Cardiac septum (tissue), 1 donor: ENCODE results near the gene PREX1. TPM values are rescaled to one million over a fixed set of nuclear protein-coding genes. Genes with fewer than 3 reads are reported as not detected.

Source experiments
- DNase-seq: peaks from one replicate; pipeline ENCODE4 v3.0.0-alpha.2; 2020; ENCODE audit warnings: low spot score
- intact Hi-C: fragments of 100-400 bp; cut with DNase I; formaldehyde crosslinking; loops from one replicate; pipeline ENCODE4 v1.14.0; 2022
- total RNA-seq: library from RNA; stranded (reverse); fragmentation: NEBNext Ultra II Directional; extraction: Animal tissue kit (Norgen Biotek cat#: 25700); gene quantifications from one replicate; pipeline ENCODE4 v1.2.1, GENCODE V29; 2021
- donor health status: DM: no; HTN: no; CAD: no.

Gene PREX1
- total RNA-seq, 1 donor from 2014 or later: 13.9 TPM

- DNase-seq: no peak
- intact Hi-C loops: loop anchor here (5.0 kb wide), 1 partner anchor 151 kb away; no protein-coding TSS in a partner anchor
Measured at GRCh38 chr20:48681201-48681872, 146.5 kb downstream of the PREX1 start.

- intact Hi-C loops: loop anchor here (5.0 kb wide), 1 partner anchor 152 kb away; no protein-coding TSS in a partner anchor
- no peak for DNase-seq
Measured at GRCh38 chr20:48680650-48681049, 147.1 kb downstream of the PREX1 start.

GRCh38 chr20:48679599-48679998, 148.2 kb downstream of the PREX1 start:
- intact Hi-C loops: no loop called here
- DNase-seq: no peak

GRCh38 chr20:48679011-48679410, 148.8 kb downstream of the PREX1 start:
- intact Hi-C loops: no loop called here
- no peak for DNase-seq

- no peak for DNase-seq
- intact Hi-C loops: no loop called here
Measured at GRCh38 chr20:48678421-48678820, 149.4 kb downstream of the PREX1 start.

GRCh38 chr20:48676795-48677460, 150.9 kb downstream of the PREX1 start:
- intact Hi-C loops: no loop called here

GRCh38 chr20:48676125-48676524, 151.7 kb downstream of the PREX1 start:
- no peak for DNase-seq
- intact Hi-C loops: no loop called here

More at GRCh38 chr20:48676795-48677460, 150.9 kb downstream of the PREX1 start:
- no peak for DNase-seq

- no peak for DNase-seq
Measured at GRCh38 chr20:48674461-48674860, 153.3 kb downstream of the PREX1 start.

GRCh38 chr20:48673507-48673906, 154.3 kb downstream of the PREX1 start:
- intact Hi-C loops: no loop called here
- no peak for DNase-seq

More at GRCh38 chr20:48674461-48674860, 153.3 kb downstream of the PREX1 start:
- intact Hi-C loops: no loop called here

- intact Hi-C loops: no loop called here
- DNase-seq: no peak
Measured at GRCh38 chr20:48672324-48672723, 155.5 kb downstream of the PREX1 start.

GRCh38 chr20:48671141-48671540, 156.7 kb downstream of the PREX1 start:
- DNase-seq: no peak
- intact Hi-C loops: no loop called here

GRCh38 chr20:48669946-48670605, 157.7 kb downstream of the PREX1 start:
- DNase-seq: no peak
- intact Hi-C loops: no loop called here

- no peak for DNase-seq
- intact Hi-C loops: no loop called here
Measured at GRCh38 chr20:48668451-48668946, 159.3 kb downstream of the PREX1 start.

- intact Hi-C loops: no loop called here
- no peak for DNase-seq
Measured at GRCh38 chr20:48667889-48668413, 159.8 kb downstream of the PREX1 start.

- DNase-seq: no peak
- intact Hi-C loops: no loop called here
Measured at GRCh38 chr20:48667481-48667880, 160.3 kb downstream of the PREX1 start.

GRCh38 chr20:48665785-48666184, 162.0 kb downstream of the PREX1 start:
- intact Hi-C loops: no loop called here
- no peak for DNase-seq

GRCh38 chr20:48662711-48663110, 165.1 kb downstream of the PREX1 start:
- intact Hi-C loops: no loop called here
- DNase-seq: no peak

- no peak for DNase-seq
- intact Hi-C loops: no loop called here
Measured at GRCh38 chr20:48661575-48662455, 166.0 kb downstream of the PREX1 start.

- intact Hi-C loops: no loop called here
Measured at GRCh38 chr20:48660788-48661187, 167.0 kb downstream of the PREX1 start.

More at GRCh38 chr20:48660788-48661187, 167.0 kb downstream of the PREX1 start:
- no peak for DNase-seq
